Gastrocnemius medialis (tissue), 4 donors: ENCODE measurements around the gene SFMBT2. TPM values are rescaled to one million over a fixed set of nuclear protein-coding genes. Genes with fewer than 3 reads are reported as not detected.

Experiments
- ATAC-seq, 2 donors: fragments of 150-250 bp; one replicate each; pipeline ENCODE4 v1.9.1; 2016
- DNase-seq, 2 donors: peaks; one replicate each; pipeline ENCODE4 v3.0.0-alpha.2; 2019
- H3K27ac ChIP-seq, 4 donors: fragments of 200-600 bp; sonication (generic); 1 replicate in 1 of 4; 2 replicates in 3 of 4; pipeline ENCODE4 v1.5.1; 2016 to 2018; ENCODE audit warnings: mild to moderate bottlenecking in 2 of 4, moderate library complexity in 1 of 4
- H3K27me3 ChIP-seq, 3 donors: fragments of 200-600 bp; sonication (generic) in 2 of 3; 1 replicate in 1 of 3; 2 replicates in 2 of 3; pipeline versions ENCODE4 v1.5.1 to v1.6.0; 2016 to 2019; ENCODE audit warnings: mild to moderate bottlenecking in 1 of 3, moderate library complexity in 1 of 3
- H3K36me3 ChIP-seq, 2 donors: fragments of 200-600 bp; sonication (generic) in 1 of 2; one replicate each; pipeline ENCODE4 v1.5.1; 2017 to 2018
- H3K4me1 ChIP-seq, 2 donors: fragments of 200-600 bp; sonication (generic) in 1 of 2; one replicate each; pipeline ENCODE4 v1.5.1; 2016 to 2017; ENCODE audit warnings: mild to moderate bottlenecking in 2 of 2
- H3K4me3 ChIP-seq, 4 donors: fragments of 200-600 bp; sonication (generic) in 3 of 4; 1 replicate in 1 of 4; 2 replicates in 3 of 4; pipeline ENCODE4 v1.5.1; 2016 to 2019; ENCODE audit warnings: mild to moderate bottlenecking in 2 of 4
- H3K9me3 ChIP-seq, 3 donors: fragments of 200-600 bp; sonication (generic) in 2 of 3; 1 replicate in 1 of 3; 2 replicates in 2 of 3; pipeline ENCODE4 v1.5.1; 2016 to 2019
- CTCF ChIP-seq, 5 experiments: fragments of 450-650 bp in 3 of 5; fragments of 200-600 bp in 2 of 5; sonication (generic) in 2 of 5; IDR thresholded peaks in 4 of 5; conservative IDR thresholded peaks in 1 of 5; 1 replicate in 4 of 5; 2 replicates in 1 of 5; pipeline ENCODE4 v1.5.1; 2016 to 2019; ENCODE audit warnings: antibody characterized with exemption in 5 of 5, mild to moderate bottlenecking in 3 of 5, moderate library complexity in 3 of 5
- POLR2A ChIP-seq, 2 donors: fragments of 450-650 bp; IDR thresholded peaks; one replicate each; pipeline ENCODE4 v1.6.1; 2017; ENCODE audit warnings: antibody characterized with exemption in 2 of 2, mild to moderate bottlenecking in 2 of 2, moderate library complexity in 2 of 2
- in situ Hi-C, 4 donors: fragments of 200-750 bp; cut with MboI; loops; one replicate each; pipeline versions ENCODE4 v1.15.0 to v1.8.0; 2017; ENCODE audit warnings: low sequenced_read_pairs in 4 of 4
- intact Hi-C: fragments of 100-400 bp; cut with DNase I; formaldehyde crosslinking; loops from one replicate; pipeline ENCODE4 v1.15.1; 2023; ENCODE audit warnings: low total_unique reads
- total RNA-seq, 4 donors: library from RNA; depleted of rRNA; stranded (reverse); fragments of >200 nt; gene quantifications; one replicate each; pipeline versions ENCODE4 v1.1.0 to v1.2.3, GENCODE V29; 2016

Gene SFMBT2
- total RNA-seq, 4 donors from 2014 or later: 1.1 to 6.9 (median 2.1) TPM

GRCh38 chr10:7319632-7320031 is 91.2 kb downstream of the SFMBT2 start:
- intact Hi-C loops (no loop called here), in situ Hi-C loops (no loop called here)
- TF ChIP-seq CTCF (IDR thresholded peaks at IDR 0.05 in 4 of 5, conservative IDR thresholded peaks at IDR 0.05 in 1 of 5) (no peak), POLR2A (IDR thresholded peaks at IDR 0.05) (no peak)
- DNase-seq (no peak), ATAC-seq (no peak)
- Histone ChIP-seq H3K4me1 (peaks cover 9 to 16% of the 10 kb centered on the region in 2 donors), H3K27ac (no peak overlapping the region), H3K36me3 (no peaks in the 10 kb centered on the region), H3K4me3 (no peak overlapping the region), H3K9me3 (no peaks in the 10 kb centered on the region), H3K27me3 (no peaks in the 10 kb centered on the region)

- H3K27ac ChIP-seq: no peak overlapping the region
- H3K4me3 ChIP-seq: peak overlapping the region in 1 of 4 donors; percentile 26
- peak in 1 of 2 donors; percentile 6 for ATAC-seq
- H3K4me1 ChIP-seq: peaks cover 9 to 16% of the 10 kb centered on the region in 2 donors
- peak in 1 of 2 donors; percentile 21 for DNase-seq
- in situ Hi-C loops: no loop called here
- no peaks in the 10 kb centered on the region for H3K27me3 ChIP-seq
- H3K9me3 ChIP-seq: no peaks in the 10 kb centered on the region
- TF ChIP-seq CTCF (IDR thresholded peaks at IDR 0.05 in 4 of 5, conservative IDR thresholded peaks at IDR 0.05 in 1 of 5) (no peak), POLR2A (IDR thresholded peaks at IDR 0.05) (no peak)
- intact Hi-C loops: no loop called here
- no peaks in the 10 kb centered on the region for H3K36me3 ChIP-seq
Observed at GRCh38 chr10:7318836-7319235, 92.0 kb downstream of the SFMBT2 start.

GRCh38 chr10:7317786-7318446 is 92.9 kb downstream of the SFMBT2 start:
- in situ Hi-C loops (no loop called here), intact Hi-C loops (no loop called here)
- no peaks in the 10 kb centered on the region for H3K36me3 ChIP-seq
- no peaks in the 10 kb centered on the region for H3K27me3 ChIP-seq
- no peak overlapping the region for H3K27ac ChIP-seq
- no peak overlapping the region for H3K4me3 ChIP-seq
- no peaks in the 10 kb centered on the region for H3K9me3 ChIP-seq
- peaks cover 9 to 16% of the 10 kb centered on the region in 2 donors for H3K4me1 ChIP-seq
- ATAC-seq (no peak), DNase-seq (no peak)
- TF ChIP-seq POLR2A (IDR thresholded peaks at IDR 0.05) (no peak), CTCF (IDR thresholded peaks at IDR 0.05 in 4 of 5, conservative IDR thresholded peaks at IDR 0.05 in 1 of 5) (no peak)

- intact Hi-C loops: no loop called here
- DNase-seq (no peak), ATAC-seq (no peak)
- no peak overlapping the region for H3K27ac ChIP-seq
- no peaks in the 10 kb centered on the region for H3K27me3 ChIP-seq
- no peak for TF ChIP-seq POLR2A (IDR thresholded peaks at IDR 0.05)
- TF ChIP-seq CTCF (IDR thresholded peaks at IDR 0.05 in 4 of 5, conservative IDR thresholded peaks at IDR 0.05 in 1 of 5): no peak
- H3K4me1 ChIP-seq: peaks cover 9 to 16% of the 10 kb centered on the region in 2 donors
- no peak overlapping the region for H3K4me3 ChIP-seq
- H3K9me3 ChIP-seq: no peaks in the 10 kb centered on the region
- in situ Hi-C loops: no loop called here
- H3K36me3 ChIP-seq: no peaks in the 10 kb centered on the region
Observed at GRCh38 chr10:7316839-7317238, 94.0 kb downstream of the SFMBT2 start.

GRCh38 chr10:7315906-7316305 is 94.9 kb downstream of the SFMBT2 start:
- H3K4me3 ChIP-seq: no peak overlapping the region
- ATAC-seq (no peak), DNase-seq (no peak)
- no peaks in the 10 kb centered on the region for H3K9me3 ChIP-seq
- no peaks in the 10 kb centered on the region for H3K36me3 ChIP-seq
- H3K4me1 ChIP-seq: peaks cover 9 to 16% of the 10 kb centered on the region in 2 donors
- H3K27ac ChIP-seq: no peak overlapping the region
- intact Hi-C loops (no loop called here), in situ Hi-C loops (no loop called here)
- no peaks in the 10 kb centered on the region for H3K27me3 ChIP-seq
- TF ChIP-seq POLR2A (IDR thresholded peaks at IDR 0.05) (no peak), CTCF (IDR thresholded peaks at IDR 0.05 in 4 of 5, conservative IDR thresholded peaks at IDR 0.05 in 1 of 5) (no peak)
